ENCODE data around the gene DEXI.

The DEXI gene

DNA sequence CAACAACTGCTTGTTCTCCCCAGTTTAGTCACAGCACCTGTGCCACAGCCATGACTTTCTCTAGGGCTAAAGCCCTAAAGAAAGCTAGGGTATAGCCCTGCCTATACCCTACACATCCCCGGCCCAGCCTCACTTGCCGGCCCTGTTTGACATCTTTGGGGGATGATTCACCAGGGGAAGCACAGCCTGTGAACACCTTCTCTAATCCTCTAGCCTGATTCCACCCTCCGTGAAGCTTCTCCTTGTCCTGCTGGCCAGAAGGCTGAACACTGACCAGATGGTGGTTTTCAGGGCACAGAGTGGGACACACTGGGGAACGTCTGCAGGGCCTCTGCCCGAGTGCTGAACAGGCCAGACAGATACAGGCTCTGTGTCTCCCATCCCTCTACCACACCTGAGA is 8.1 kb upstream of the DEXI start:
- no peak for TF ChIP-seq ZNF70 (CRISPR knock-in tag; IDR thresholded peaks at IDR 0.05)
- TF ChIP-seq ZFP30 (CRISPR knock-in tag; IDR thresholded peaks at IDR 0.05): no peak
- TF ChIP-seq ESRRG (CRISPR knock-in tag; IDR thresholded peaks at IDR 0.05): no peak
- peak; percentile 40 for ATAC-seq

- TF ChIP-seq TCF4 (CRISPR knock-in tag; IDR thresholded peaks at IDR 0.05; ENCODE audit: borderline replicate concordance) (no peak), CSRNP3 (CRISPR knock-in tag; IDR thresholded peaks at IDR 0.05) (no peak), ZC3H10 (CRISPR knock-in tag; IDR thresholded peaks at IDR 0.05) (no peak), RARB (CRISPR knock-in tag; IDR thresholded peaks at IDR 0.05) (no peak), PPARA (CRISPR knock-in tag; IDR thresholded peaks at IDR 0.05; ENCODE audit: borderline replicate concordance) (no peak), TOX (CRISPR knock-in tag; IDR thresholded peaks at IDR 0.05; ENCODE audit: borderline replicate concordance) (no peak)
- TF ChIP-seq, protein P1, sequence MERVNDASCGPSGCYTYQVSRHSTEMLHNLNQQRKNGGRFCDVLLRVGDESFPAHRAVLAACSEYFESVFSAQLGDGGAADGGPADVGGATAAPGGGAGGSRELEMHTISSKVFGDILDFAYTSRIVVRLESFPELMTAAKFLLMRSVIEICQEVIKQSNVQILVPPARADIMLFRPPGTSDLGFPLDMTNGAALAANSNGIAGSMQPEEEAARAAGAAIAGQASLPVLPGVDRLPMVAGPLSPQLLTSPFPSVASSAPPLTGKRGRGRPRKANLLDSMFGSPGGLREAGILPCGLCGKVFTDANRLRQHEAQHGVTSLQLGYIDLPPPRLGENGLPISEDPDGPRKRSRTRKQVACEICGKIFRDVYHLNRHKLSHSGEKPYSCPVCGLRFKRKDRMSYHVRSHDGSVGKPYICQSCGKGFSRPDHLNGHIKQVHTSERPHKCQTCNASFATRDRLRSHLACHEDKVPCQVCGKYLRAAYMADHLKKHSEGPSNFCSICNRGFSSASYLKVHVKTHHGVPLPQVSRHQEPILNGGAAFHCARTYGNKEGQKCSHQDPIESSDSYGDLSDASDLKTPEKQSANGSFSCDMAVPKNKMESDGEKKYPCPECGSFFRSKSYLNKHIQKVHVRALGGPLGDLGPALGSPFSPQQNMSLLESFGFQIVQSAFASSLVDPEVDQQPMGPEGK (CRISPR knock-in tag; IDR thresholded peaks at IDR 0.05; ENCODE audit: borderline replicate concordance): no peak
- no peak for ATAC-seq
Observed at GRCh38 chr16:10949424-10949970, 7.2 kb upstream of the DEXI start.

DNA sequence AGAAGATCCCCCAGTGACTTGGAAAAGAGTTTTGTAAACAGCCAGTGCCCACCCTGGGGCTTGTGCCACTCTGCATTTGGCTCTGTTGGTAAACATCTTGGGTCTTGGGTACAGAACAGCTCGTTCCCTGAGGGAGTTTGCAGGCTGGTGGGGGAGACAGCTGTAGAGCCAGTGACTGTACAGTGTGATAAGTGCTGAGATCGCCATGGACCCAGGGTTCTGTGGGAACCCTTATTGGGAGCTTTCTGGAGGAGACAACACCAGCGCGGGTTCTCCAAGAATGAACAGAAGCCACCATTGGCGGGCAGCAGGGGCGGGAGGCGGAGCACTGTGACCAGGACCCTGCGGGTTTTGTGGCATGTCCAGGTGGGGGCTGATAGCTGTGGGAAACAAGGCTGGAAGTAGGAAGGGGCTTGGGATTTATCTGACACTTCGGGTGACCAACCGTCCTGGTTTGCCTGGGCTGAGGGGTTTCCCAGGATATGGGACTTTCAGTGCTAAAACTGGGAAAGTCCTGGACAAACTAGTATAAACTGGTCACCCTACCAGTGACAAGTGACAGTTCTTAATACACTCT is 5.0 kb upstream of the DEXI start:
- TF ChIP-seq, protein P1 (CRISPR knock-in tag; IDR thresholded peaks at IDR 0.05; ENCODE audit: borderline replicate concordance): no peak
- TF ChIP-seq CSDC2 (CRISPR knock-in tag; IDR thresholded peaks at IDR 0.05): no peak
- no peak for TF ChIP-seq ARNTL (CRISPR knock-in tag; IDR thresholded peaks at IDR 0.05; ENCODE audit: borderline replicate concordance, low read depth)
- no peak for TF ChIP-seq CSRNP3 (CRISPR knock-in tag; IDR thresholded peaks at IDR 0.05)
- TF ChIP-seq, protein P2, sequence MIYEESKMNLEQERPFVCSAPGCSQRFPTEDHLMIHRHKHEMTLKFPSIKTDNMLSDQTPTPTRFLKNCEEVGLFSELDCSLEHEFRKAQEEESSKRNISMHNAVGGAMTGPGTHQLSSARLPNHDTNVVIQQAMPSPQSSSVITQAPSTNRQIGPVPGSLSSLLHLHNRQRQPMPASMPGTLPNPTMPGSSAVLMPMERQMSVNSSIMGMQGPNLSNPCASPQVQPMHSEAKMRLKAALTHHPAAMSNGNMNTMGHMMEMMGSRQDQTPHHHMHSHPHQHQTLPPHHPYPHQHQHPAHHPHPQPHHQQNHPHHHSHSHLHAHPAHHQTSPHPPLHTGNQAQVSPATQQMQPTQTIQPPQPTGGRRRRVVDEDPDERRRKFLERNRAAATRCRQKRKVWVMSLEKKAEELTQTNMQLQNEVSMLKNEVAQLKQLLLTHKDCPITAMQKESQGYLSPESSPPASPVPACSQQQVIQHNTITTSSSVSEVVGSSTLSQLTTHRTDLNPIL (CRISPR knock-in tag; IDR thresholded peaks at IDR 0.05; ENCODE audit: low read depth): no peak
- no peak for TF ChIP-seq GLIS3 (CRISPR knock-in tag; IDR thresholded peaks at IDR 0.05)
- TF ChIP-seq RARB (CRISPR knock-in tag; IDR thresholded peaks at IDR 0.05): no peak
- no peak for TF ChIP-seq ESRRG (CRISPR knock-in tag; IDR thresholded peaks at IDR 0.05)
- TF ChIP-seq ZNF565 (CRISPR knock-in tag; conservative IDR thresholded peaks at IDR 0.05; ENCODE audit: low read depth): no peak
- TF ChIP-seq ZC3H10 (CRISPR knock-in tag; IDR thresholded peaks at IDR 0.05): no peak
- TF ChIP-seq ZFP3 (CRISPR knock-in tag; IDR thresholded peaks at IDR 0.05): no peak
- ATAC-seq: no peak

DNA sequence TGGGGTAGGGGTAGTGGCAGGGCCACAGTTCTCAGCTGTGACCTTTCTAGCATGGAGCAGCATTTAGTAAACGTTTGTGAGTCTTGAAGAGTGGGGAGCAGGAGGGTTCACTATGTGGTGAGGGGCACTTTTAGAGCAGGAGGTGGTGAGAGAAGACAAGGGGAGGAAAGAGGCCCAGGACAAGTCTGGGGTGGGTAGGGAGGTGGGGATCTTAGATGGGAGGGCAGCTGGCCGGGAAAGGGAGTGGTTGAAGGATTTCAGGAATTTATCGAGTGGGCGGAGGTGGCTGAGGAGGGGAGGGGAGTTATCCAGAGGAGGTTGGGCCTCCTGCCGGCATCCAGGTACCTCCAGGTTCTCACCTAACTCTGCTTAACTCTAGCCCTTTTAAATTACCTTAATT is 4.0 kb upstream of the DEXI start:
- no peak for TF ChIP-seq CSDC2 (CRISPR knock-in tag; IDR thresholded peaks at IDR 0.05)
- no peak for TF ChIP-seq RARB (CRISPR knock-in tag; IDR thresholded peaks at IDR 0.05)
- TF ChIP-seq TOX (CRISPR knock-in tag; IDR thresholded peaks at IDR 0.05; ENCODE audit: borderline replicate concordance): no peak
- ATAC-seq: no peak

Data from SK-N-SH treated with all-trans-retinoic acid at 6 μM for 48 hours (cell line).